CD4-positive, alpha-beta T cell treated with Interleukin-15 for 1 hour (primary cell): ENCODE data around the gene NOVA2.
A peak's percentile ranks its signal among the peaks of the same experiment; 100 is the strongest.
"Not testable (repeated sequence)": the region's sequence is repeated elsewhere in the genome, so short reads cannot be mapped to it uniquely, and the experiment has no call there.

Experiments
- DNase-seq: peaks from one replicate; pipeline ENCODE4 v3.0.0-alpha.2; 2020

NOVA2 gene

DNA sequence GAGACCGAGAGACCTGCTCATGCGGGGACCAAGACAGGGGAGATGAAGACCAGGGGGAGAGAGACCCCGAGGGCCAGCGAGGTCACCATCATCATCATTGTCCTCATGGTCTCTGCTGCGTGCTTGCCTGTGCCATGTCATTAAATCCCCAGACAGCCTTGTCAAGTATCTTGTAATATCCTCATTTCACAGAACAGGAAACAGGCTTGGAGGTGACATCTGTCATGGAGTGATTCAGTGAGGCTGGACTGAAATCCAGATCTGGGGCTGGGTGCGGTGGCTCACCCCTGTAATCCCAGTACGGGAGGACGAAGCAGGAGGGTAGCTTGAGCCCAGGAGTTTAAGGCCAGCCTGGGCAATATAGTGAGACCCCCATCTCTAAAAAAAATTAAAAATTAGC is 53.2 kb downstream of the NOVA2 start:
- no peak for DNase-seq

DNA sequence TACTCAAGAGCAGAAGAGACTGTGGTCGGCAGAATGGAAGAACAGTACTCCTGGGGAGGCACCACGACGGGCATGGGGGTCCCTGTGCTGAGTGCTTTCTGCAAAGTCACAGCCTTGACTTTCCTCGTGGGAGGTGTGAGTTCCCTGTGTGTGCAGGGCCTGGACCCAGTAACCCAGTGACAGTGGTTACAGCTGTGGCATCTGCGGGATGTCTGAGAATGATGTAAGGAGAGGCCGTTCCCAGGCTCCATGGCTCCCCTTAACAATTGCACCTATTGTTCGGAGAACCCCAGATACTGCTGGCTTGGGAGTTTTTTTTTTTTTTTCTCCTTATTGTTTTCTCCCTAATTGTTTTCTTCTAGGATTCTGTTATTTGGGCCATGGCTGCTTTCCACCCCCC is 54.0 kb downstream of the NOVA2 start:
- no peak for DNase-seq

DNA sequence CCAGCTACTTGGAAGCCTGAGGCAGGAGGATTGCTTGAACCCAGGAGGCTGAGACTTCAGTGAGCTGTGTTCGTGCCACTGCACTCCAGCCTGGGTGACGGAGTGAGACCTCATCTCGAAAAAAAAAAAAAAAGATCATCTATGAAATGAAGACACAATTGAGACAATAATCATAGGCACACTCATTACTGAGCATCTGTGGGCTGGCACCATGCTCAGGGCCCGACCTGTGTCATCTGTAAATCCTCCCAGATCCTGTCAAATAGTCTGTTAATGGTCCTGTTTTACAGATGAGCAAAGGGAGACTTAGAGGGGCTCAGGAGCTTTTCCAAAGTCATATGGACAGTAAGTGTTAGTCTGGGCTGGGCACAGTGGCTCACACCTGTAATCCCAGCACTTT is 54.9 kb downstream of the NOVA2 start:
- DNase-seq: no peak

DNA sequence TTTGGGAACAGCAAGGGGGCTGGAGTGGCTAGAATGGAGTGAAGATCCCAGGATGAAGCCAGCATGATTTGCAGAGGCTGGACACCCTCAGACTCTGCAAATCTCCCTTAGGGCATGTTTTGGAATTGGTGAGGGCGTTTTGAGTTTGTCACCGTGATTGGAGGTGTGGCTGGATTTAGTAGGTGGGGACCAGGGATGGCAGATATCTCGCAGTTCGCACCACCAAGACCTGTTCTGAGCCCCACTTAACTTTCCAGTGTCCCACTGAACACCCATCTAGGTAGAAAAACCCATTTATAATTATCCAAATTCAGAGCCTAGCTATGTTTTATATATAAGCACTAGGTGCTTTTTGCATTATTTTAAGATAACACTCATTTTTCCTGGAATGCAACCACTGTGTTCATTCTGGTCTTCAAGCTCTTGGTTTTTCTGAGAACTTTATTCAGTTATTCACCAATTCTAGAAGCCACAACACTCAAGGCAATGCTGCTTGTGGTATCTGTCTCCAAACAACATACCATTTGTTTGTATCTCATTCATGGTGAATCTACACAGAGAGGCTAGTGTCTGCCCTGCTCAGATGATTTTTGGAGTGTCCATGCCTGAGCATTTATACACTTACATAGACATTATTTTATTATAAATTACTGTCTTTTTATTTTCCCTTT is 56.1 kb downstream of the NOVA2 start:
- DNase-seq: no peak

DNA sequence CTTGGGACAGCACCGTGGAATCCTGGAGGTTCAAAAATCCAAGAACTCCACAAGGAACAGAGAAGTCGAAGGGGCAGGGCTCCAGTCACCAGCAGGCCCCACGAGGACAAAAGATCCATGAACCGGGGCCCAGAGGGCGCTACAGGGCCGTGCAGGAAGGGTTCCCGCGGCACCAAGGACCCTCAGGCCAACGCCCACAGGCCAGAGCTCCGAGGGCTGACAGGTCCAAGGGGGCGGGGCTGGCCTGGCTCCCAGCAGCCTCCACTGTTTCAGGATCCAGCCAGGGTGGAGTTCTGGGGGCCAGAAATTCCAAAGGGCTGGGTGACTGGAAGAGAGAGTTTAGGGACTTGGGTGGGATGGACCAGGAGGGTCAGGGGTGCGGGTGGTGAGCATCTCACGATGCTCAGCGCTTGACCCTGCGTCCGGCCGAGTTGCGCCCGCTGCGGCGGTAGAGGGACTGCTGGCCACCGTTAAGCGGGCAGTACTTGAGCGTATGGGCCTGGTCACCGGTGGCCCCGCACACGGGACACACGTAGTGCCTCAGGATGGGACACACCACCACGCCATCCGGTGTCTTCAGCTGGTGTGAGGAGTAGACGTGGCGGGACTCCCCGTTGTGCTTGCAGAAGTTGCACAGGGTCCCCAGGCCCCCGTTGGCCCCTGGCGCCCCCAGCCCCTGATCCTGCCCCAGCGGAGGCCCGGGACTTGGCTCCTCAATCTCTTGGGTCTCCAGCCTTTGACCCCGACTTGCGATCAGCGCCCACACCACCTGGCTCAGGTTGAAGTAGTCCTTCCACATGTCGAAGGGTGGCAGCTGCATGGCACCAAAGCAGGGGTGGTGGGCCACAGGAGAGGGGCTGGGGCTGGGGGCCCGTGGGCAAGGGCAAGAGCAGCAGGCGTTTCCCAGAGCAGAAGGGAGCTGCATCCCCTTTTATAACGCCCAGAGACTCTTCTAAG is 59.5 kb downstream of the NOVA2 start, which contains the start of gene NANOS2:
Gene NANOS2, minus strand, starts transcription at position 905 of the 957 bp plus-strand sequence. Its CDS starts 85 bp downstream, at position 820.
- DNase-seq: no peak

DNA sequence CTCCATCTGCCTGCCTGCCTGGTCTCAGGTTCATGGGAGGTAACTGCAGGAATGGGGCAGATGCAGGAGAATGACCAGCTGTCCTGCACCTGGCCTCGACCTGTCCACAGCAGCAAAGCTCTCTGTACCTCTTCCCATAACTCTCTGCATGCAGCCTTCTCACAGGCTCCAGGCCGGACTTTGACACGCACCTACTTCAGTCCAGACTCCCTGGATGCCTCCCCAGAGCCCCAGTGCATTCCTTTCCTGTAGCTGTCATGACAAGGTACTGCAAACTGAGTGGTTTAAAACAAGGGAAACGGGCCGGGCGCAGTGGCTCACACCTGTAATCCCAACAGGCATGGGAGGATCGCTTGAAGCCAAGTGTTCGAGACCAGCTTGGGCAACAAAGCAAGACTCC is 62.4 kb downstream of the NOVA2 start:
- no peak for DNase-seq

DNA sequence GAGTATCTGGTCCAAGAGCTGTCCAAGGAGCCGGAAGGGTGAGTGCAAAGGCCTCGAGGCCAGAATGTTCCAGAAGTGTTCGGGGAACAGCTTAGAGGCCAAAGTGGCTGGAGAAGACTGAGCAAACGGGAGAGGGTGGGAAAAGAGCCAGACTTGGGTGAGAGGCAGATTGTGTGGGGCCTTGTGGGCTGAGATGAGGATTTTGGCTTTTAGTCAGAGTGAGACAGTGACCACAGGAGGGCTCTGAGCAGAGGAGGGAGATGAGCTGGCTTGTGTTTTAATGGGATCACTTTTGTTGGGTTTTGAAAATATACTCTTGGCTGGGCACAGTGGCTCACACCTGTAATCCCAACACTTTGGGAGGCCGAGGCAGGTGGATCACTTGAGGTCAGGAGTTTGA is 64.7 kb downstream of the NOVA2 start:
- no peak for DNase-seq

DNA sequence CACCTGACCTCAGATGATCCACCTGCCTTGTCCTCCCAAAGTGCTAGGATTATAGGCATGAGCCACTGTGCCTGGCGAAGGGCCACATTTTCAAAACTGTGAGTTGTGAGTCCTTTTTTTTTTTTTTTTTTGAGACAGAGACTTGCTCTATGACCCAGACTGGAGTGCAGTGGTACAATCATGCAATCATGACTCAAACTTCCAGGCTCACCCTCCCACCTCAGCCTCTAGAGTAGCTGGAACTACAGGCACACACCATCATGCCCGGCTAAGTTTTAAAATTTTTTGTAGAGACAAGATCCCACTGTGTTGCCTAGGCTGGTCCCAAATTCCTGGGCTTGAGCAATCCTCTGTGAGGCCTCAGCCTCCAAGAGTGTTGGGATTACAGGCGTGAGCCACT is 67.4 kb downstream of the NOVA2 start:
- DNase-seq: no peak

DNA sequence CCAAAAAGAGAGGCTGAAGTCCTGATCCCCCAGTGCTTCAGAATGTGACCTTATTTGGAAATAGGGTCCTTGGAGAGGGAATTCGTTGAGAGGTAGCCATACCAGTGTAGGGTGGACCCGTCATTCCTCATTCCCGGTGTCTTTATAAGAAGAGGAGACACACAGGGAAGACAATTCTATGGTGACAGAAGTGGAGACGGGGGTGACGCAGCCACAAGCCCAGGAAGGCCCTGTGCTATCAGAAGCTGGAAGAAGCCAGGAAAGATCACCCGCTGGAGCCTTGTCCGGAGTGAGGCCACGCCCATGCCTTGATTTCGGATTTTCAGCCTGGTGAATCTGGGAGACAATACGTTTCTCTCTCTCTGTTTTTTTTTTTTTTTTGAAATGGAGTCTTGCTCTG is 68.7 kb downstream of the NOVA2 start:
- DNase-seq: no peak

DNA sequence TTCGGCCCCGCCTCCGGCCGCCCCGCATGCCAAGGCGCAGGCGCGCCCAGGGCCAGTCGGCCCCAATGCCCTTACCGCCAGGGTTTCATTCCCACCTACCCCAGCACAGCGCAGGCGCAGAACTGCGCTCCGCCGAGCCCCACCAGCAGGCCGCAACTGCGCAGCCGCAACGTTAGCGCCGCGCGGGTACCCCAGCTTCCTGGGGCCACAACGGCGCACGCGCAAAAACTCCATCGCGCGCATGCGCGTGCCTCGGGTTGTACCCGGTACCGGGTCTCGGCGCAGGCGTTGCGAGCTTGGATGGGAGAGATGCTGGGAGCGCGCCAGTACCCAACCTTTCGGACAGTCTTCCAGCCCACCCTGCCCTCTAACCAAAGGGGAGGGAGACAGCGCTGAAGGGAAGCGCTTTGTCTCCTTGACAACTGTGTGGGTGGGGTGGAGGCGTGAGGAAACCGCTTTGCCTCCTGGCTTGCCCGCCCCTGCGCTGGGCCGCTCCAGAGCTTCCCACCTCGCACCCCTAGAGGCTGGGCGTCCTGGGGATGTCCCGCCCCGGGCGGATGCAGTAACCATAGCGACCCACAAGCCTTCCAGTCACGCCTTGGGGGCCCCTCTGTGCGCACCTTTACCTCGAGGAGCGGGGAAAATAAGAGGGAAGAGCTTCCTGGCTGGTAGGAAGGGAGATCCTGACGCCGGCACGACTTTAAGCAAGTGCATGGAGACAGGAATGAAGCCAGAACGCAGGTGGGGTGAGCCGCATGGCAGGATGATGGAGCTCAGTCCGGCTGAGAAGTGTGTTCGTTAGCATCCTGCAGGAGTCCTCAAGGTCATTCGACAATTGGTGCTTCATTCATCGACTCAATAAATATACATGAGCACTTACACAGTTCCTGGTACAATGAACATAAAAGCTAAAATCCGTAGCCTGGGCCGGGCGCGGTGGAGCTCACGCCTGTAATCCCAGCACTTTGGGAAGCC is 70.7 kb downstream of the NOVA2 start:
- DNase-seq: peak; percentile 99

DNA sequence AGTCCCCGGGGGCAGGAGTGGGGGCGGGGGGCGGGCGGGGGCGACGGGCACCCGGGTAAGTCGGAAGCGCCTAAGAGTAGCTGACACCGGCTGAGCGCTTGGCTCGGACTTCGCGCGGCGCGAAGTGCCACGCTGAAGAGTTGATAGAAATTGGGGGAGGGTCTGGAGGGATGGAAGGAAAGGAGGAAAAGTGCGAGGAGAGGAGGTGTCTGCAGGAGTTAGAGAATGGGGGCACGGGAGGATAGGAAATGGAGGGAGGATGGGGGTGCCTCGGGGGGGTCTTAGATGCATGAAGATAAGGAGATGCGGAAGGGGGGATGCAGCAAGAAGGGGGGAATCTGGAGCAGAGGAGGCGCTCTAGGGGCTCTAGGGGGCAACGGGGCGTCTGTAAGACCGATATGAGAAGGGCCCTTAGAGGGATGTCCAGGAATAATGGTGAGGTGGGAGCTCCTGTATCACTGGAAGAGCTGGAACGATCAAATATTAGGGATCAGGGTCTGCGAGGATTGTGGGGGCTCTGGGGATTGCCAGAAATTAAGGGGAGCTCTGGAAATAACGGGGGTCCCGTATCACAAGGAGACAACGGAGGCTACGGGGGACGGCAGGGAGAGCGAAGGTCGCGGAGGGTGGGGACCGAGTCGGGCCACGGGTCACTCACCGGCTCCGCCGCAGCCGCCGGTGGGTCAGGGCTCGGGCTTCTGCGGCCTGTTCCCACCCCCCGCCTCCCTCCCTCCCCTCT is 71.6 kb downstream of the NOVA2 start, which contains the start of gene MYPOP:
Gene MYPOP, minus strand, starts transcription at position 702 of the 739 bp plus-strand sequence. CDS start 840 bp downstream, outside the sequence.
- no peak for DNase-seq

DNA sequence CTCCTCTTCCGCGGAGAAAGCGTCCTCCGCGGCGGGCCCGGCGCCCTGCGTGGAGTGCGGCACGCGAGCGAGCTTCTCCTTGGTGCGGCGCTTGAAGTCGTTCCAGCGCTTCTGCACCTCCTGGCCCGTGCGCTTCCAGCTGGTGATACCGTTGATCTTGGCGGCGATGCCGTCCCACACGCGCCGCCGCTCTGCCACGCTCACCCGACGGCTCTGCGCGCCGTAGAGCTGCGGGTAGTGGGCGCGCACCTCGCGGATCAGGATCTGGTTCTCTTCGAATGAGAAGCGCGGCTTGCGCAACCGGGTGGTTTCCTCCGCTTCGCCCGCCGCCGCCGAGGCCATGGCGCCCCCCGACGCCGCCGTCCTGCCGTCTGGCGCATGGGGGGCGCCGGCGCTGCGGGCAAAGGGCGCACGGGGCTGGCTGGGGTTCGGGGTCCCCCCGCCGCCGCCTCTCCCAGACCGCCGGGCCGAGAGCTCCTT is 72.2 kb downstream of the NOVA2 start:
- peak; percentile 42 for DNase-seq

DNA sequence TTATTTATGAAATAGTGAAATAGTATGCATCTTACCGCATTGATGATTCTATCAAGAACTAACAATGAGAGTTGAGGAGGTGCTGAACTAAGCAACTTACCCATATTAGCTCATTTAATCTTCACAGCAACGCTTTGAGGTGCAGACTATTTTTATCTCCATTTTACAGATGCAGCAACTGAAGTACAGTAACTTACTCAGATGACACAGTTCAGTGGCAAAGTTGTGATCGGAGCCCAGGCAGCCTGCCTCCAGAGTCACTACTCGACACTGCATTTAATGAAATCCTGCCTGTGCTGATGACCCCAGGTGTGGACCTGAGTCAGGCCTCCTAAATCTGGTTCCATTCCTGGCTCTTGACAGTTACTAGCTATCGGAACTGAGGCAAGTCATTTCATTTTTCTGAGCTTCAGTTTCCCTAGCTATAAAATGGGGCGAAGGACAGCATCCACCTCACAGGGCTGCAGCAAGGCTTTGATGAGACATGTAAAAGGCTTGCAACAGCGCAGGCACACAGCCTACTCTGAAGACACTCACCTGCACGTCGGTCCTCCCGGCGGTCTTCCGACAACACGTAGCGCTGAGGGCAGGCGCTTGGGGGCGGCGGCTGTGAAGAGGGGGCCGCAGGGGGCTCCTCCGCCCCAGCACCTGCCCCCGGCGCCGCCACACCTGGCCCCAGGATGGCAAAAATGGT is 72.8 kb downstream of the NOVA2 start:
- no peak for DNase-seq

DNA sequence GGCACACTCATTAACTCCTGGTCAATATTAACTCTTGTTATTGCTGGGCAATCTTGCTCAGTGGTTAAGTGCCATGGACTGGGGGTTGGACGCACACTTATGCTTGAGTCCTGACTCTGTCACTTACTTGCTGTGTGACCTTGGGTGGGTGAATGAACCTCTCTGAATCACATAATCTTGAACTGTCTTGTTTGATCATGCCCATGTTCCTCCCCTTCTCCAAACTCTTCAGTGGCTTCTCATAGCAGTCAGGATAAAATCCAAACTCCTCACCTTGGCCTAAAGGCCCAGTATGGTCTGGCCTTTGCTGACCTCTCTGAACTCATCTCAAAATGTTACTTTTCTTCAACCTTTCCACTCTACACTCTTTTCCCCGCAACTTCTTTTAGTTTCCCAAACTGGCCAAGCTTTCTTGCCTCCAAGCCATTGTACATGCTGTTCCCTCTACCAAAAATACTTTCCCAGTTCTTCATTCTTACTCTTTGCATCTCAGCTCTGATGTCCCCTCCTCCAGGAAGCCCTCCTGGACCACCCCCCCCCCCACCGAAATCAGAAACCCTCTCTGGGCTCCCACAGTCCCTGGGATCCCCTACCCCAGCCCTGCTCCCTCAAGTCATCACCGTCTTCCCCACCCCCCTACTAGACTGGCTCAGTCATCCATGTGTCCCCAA is 73.6 kb downstream of the NOVA2 start:
- no peak for DNase-seq

DNA sequence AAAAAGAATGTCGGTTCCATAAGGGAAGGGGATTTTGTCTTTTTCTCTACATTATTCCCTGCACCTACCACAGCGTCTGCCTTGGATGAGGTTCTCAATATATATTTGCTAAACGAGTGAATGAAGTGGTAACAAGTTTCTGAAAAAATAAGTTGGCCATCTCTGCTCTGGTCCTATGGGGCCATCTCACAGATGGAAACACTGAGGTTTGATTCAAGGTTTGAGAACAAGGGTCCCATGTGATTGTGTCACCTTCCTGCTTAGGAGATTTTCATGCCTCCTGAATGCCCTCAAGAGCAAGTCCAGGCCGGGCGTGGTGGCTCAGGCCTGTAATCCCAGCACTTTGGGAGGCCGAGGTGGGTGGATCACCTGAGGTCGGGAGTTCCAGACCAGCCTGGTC is 74.4 kb downstream of the NOVA2 start:
- no peak for DNase-seq

DNA sequence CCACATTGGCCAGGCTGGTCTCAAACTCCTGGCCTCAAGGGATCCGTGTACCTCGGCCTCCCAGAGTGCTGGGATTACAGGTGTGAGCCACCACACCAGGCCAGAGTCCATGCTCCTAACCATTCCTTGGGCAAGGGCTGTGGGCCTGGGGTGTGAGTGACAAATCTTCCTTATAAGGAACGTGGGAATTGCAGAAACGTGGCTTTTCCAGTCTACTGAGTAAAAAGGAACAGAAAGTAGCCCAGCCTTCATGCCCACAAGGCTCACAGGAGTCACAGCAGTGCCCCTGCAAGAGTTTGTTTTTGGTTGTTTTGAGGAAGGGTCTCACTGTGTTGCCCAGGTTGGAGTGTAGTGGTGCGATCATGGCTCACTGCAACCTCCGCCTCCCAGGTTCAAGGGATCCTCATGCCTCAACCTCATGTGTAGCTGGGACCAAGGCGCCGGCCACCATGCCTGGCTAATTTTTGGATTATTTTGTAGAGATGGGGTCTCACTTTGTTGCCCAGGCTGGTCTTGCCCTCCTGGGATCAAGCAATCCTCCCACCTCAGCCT is 76.3 kb downstream of the NOVA2 start:
- DNase-seq: no peak

DNA sequence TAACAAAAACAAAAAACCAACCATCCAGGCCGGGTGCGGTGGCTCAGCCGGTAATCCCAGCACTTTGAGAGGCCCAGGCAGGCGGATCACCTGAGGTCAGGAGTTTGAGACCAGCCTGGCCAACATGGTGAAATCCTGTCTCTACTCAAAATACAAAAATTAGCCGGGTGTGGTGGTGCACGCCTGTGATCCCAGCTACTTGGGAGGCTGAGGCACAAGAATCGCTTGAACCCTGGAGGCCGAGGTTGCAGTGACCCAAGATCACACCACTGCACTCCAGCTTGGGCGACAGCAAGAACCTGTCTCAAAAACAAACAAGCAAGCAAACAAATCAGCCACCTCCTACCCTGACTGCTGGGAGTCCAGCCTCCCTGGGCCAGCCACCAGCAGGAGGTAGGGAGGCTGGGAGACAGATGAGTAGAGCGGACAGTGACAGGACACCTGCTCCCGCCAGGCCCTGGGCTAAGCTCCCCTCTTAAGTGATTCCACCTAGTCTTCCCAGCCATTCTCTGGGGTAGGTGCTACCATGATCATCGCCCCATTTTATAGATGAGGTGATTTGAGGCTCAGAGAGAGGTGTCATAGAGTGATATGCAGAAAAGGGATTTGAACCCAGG is 77.6 kb downstream of the NOVA2 start:
- DNase-seq: not testable (repeated sequence)

DNA sequence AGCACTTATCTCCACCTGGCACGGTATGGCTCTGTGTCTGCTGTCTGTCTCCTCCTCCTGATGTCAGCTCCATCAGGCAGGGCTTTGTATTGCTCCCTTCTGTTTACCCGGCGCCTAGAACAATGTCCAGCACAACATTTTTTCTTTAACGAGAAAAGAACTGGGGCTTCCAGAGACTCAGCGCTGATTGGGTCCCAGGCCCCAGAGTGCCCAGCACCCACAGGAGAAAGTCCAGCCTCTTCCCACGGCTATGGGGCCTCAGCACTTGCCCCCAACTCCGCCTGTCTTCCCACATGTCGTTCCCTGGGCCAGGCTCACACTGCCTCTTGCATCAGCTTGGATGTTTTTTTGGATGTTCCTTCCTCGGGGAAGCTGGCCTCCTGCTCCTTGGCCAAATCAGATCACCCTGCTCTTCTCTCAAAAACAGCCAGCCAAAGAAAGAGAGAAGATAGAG is 78.1 kb downstream of the NOVA2 start:
- no peak for DNase-seq

DNA sequence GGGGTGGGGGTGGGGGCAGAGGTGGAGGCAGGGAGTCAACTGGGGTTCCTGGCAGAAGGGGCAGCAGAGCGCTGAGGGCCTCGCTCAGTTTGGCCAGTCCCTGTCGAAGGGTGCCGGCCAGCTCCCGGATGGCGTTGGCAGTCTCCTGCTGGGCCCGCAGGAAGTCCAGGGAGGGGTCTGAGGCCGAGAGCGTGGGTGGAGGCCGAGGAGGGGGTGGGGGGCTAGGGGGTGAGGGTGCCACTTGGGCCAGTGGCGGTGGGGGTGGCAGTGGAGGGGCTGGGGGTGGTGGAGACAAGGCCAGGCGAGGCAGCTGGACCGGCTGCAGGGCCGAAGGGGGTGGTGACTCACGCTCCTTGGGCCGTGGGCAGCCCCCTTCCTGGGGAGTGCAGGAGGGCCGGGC is 82.8 kb downstream of the NOVA2 start:
- no peak for DNase-seq
